SK-N-DZ (cell line): ENCODE measurements around the gene NXF1.
"Not testable (repeated sequence)": the region's sequence is repeated elsewhere in the genome, so short reads cannot be mapped to it uniquely, and the experiment has no call there.

ENCODE experiments used
- DNase-seq: peaks from one replicate; pipeline ENCODE4 v3.0.0-alpha.2; 2015; ENCODE audit warnings: low spot score

Gene NXF1

DNA sequence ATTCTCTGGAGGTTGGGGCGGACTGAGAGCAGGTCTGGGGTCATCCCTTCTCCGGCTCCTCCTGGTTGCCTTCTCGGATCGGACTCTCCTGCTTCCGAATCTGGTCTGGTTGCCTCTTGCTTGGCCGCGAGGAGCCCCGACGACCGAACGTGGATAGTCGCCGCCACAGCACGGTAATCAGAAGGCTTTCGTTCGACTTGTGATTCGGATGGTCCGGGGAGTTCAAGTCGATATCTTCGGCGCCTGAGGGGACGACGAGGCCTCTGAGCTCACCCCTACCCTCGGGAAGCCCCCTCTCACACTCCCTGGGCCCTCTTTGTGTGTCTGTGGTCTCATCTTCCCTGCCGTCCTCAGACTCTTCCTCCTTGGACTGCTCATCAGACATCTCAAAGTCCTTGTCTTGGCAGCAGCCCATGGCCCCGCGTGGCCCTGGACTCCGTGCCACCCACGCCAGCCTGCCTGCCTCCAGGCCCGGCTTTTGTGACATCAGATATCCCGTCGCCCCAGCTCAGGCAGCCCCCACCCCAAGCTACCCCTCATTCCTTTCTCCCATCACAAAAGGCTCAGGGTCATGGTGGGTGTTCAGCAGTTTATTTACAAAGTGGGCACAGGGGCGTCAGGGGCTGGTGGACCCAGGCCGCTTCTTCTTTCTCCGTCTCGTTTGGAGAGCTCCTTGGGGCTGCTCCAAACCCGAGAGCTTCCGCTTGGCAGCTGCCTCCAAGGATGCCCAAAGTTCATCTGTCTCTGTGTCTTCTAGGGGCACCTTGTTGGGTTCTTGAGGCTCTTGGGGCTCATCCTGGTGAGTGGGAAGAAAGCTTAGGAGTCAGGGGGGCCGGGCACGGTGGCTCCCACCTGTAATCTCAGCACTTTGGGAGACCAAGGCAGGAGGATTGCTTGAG lies 27.3 kb upstream of the NXF1 start, which contains the start of gene TEX54:
Gene TEX54 (minus strand): TSS at position 506 of the 899 bp plus-strand sequence.
- peak; percentile 14 for DNase-seq

DNA sequence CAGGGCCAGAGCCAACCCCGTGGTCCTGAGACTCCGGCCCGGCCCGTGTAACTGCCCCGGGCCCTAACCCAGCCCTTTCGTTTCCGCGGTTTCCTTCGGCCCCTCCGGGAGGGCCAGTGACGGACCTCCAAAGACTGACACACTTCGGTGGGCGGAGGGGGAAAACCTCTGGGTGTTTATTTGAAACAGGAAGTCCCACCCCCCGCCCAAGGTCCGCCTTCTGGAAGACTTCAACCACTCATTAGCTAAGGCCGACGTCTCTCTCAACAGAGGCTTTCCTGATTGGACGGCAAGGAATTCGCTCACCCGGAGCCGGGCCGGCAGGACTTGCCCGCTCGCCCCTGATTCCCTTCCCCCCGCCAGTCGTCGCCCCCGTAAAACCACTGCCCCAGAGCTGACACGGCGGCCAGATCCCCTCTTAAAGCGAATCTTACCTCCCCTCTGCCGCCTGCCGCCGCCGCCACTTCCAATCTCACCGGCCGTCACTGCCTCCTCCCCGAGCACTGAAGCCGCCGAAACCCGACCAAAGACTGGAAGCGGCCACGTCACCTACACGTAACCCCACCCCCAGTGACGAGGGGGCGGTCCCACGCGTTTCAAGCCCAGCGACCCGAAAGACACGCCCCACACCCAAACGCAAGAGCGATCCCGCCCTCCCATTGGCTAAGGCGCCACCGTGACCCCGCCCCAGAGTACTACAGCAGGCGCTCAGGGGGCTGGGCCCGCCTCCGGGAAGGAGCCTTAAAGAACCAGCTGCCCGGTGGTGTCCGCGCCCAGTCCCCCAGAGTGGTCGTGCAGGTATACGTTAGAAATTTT lies 26.5 kb upstream of the NXF1 start, which contains the start of gene STX5:
Gene STX5 (minus strand): TSS at position 532 of the 816 bp plus-strand sequence. CDS start 808 bp downstream, outside the sequence.
- peak; percentile 98 for DNase-seq

DNA sequence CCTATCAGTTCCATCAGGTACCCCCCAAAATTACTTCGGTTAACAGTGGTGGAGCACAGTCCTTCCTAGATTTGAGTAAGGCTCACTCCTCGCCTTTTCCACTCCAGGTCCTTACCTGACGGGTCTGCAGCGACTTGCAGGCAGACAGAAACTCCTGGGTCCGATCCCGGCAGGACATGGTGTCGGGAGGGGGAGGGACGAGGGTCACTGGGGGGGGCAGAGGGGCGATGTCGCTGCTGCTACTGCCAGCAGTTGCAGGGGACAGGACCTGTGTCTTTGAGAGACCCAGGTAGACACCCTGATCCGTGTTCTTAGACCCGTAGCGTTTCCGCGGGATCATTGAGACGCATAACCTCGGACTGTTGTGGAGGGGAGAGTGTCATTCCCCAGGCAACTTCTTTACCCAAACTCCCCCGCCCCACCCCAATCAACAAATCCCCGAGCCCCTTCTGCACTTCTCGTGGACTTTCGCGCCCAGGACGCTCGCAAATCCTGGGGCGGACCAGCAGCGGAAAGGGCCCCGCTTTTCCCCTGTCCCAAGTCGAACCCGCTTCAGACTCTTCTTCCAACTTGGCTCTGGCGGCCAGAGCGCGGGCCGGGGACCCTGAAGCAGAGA lies 25.8 kb upstream of the NXF1 start:
- no peak for DNase-seq

DNA sequence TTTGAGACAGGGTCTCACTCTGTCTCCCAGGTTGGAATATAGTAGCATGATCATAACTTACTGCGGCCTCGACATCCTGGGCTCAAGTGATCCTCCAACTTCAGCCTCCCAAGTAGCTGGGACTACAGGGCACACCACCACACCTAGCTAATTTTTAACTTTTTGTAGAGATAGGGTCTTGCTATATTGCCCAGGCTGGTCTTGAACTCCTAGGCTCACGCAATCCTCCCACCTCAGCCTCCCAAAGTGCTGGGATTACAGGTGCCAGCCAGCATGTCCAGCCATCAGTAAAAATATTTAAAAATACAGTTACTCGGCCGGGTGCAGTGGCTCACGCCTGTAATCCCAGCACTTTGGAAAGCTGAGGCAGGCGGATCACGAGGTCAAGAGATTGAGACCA lies 22.9 kb upstream of the NXF1 start:
- DNase-seq = not testable (repeated sequence)

DNA sequence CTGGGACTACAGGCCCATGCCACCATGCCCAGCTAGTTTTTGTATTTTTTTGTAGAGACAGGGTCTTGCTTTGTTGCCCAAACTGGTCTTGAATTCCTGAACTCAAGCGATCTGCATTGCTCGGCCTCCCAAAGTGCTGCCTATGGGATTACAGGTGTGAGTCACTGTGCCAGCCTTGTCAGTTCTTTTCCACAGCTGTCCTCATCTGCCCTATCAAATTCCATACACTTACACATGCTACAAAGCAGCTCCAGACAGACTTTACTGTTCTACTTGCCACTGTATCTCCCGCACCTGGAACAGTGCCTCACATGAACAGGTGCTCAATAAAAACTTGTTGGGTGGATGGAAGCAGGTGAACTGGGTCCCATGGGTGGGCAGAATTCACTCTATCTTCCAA lies 18.4 kb upstream of the NXF1 start:
- DNase-seq = no peak

DNA sequence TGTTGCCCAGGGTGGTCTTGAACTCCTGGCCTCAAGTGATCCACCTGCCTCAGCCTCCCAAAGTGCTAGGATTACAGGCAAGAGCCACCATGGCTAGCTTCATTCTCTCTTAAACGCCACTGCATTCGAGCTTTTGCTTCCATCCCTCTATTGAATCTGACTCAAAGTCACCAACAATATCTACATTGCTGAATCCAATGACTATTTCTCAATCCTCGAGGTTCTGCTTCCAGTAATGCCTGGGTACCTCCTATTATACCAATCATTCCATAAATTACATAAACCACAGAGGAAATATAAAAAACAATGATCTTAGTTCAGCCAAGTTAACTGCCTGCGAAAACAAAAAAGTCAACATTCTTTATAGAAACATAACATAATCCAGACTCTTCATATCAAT lies 11.9 kb upstream of the NXF1 start:
- no peak for DNase-seq

DNA sequence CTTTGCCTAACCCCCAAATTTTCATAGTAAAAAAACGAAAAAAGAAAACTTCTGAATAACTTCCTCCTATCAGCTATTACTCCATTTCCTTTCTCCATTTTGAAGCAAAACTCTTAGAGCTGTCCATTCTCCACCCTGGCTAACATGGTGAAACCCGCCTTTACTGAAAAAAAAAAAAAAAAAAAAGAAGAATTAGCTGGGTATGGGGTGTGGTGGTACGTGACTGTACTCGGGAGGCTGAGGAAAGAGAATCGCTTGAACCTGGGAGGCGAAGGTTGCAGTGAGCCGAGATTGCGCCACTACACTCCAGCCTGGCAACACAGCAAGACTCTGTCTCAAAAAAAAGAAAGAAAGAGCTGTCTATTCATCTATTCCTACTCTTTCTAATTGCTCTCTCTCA lies 11.3 kb upstream of the NXF1 start:
- no peak for DNase-seq

DNA sequence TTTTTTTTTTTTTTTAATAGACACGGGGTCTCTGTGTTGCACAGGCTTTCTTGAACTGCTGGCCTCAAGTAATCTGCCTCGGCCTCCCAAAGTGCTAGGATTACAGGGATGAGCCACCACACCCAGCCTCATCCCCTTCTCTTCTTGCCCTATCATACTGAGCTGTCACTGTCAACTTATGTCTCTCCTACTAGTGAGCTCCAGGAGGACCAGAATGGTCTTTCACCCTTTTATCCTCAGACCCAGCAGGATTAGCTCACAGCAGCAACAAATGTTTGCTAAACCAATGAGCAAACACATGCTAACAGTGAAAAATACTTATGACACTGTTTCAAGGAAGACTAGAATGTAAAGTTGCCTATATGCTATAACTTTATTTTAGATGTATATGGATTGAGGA lies 6.4 kb upstream of the NXF1 start:
- DNase-seq = no peak

DNA sequence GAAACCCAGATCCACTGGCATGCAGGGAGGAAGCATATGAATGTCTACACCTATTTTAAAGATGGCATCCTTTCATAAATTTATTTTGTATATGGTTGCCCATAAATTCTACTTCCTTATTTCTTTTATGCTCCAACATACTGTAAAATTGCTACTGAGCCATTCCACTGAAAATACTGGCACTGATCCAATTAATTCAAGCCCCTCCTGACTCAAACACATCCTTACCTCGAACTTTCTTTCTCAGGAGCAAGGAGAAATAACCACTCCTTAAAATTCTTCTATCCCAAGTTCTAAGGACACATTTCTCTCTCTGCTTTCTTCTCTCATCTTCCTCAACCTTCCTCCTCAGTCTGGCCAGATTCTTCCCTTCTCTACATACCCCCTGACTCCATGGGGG lies 5.5 kb upstream of the NXF1 start:
- no peak for DNase-seq

DNA sequence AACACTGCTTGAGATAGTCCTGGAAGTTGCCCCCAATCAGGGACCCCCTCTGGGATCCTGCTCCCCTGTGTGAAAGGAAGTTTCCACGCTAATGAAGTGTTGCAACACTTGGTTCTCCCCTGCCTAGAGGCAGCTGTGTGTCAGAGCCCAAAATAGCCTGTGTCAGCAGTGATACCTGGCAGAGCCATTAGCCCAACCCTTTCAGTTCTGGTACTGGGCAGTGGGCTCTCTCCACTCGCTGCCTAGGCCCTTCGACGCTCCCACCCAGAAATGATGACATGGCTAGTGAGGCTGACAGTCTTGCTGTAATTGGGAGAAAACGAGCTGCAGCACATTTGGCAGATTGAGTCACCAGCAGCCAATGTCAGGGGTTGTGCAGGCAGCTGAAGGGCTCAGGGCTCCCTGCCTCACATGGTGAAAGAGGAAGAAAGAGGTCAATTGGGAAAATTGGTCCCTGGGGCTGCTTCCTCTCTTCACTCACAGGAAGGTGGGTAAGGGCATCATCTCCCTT lies 1.4 kb upstream of the NXF1 start:
- no peak for DNase-seq

DNA sequence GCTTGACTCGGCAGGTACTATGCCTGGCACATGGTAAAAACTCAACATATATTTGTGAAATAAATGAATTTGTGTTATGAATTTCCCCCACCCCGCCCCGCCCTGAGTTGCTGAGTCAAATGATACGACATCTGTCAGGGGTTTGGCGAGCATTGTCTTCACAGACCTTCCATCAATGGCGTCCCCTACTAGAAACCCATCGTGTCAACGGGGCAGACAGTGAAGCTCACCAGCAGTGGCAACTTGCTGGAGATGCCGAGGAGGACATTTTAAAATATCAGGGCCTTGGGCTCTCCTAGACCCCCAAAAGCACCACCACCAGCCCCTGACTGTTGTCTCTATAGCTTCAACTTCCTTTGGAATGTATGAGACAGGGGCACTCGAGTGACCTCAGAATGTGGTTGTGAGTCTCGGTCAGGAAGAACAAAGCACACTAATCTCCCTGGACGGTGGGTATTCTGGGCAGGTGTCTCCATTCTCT lies 761 bp upstream of the NXF1 start:
- no peak for DNase-seq

DNA sequence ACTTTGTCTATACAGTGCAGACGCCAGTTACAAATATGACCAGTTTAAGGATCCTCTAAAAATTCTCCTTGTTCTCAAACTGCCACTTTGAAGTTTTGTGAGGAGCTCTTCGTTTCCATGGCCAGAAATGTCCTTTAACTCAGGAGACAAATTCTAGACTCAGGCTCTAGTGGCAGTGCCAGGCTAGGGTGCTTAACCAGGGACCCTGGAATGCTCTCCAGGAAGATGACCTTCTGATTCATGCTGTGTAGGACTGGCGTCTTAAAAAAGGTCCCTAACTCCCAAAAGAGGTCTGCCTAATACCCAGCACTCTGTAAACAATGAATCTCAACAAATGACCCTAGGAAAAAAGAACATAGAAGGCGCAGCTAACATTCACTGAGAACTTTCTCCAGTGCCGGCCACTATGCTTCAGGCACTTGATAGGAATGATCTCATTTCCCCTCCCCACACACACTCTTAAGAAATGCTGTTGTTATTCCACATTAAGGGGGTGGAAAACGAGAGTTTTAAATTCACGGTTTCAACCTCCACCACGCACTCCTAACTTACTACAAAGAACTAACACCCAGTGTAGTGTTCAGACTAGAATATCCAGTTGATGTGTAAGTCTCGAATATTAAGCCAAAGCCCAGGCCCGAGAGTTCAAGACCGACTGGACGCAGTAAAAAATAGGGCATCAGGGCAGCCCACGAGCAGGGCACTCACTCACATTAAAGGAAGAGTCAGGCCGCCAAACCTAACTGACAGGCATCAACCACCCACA lies 747 bp downstream of the NXF1 start:
- DNase-seq = no peak

DNA sequence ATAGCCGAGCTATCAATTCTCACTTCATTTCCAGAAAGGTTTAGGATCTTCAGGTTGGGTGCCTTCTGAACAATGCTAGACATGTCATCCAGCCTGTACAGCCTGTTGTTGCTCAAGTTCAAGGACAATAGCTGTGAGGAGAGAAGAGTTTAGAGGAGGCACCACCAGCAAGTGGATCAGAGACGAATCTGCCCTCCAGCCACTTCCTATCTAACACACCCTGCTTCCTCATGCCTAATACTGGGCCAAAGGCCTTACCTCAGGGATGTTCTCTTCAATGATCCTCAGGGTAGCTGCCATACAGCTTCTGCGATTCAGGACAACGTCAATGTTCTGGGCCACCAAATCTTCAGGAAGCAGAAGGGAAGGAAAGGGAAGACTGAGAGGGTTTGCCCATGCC lies 4.2 kb downstream of the NXF1 start:
- DNase-seq = no peak

DNA sequence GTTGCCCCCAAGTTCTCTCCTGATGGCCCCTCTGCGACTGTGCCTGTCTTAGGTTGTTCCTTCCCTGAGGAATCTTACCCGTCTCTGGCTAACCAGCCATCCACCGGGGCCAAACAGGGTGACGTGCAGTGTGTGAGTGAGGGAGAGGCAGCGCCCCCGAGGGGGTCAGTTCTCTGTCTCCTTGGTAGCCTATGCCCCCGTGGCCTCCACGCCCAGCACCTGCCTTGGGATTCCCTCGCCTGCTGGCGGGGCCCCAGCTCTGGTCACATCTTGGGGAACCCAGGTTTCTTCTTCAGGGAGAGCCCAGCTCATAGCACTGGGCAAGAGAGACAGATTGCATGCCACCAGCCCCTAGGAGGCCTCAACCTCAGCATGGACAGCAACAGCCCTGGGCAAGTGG lies 5.8 kb downstream of the NXF1 start:
- DNase-seq = no peak

DNA sequence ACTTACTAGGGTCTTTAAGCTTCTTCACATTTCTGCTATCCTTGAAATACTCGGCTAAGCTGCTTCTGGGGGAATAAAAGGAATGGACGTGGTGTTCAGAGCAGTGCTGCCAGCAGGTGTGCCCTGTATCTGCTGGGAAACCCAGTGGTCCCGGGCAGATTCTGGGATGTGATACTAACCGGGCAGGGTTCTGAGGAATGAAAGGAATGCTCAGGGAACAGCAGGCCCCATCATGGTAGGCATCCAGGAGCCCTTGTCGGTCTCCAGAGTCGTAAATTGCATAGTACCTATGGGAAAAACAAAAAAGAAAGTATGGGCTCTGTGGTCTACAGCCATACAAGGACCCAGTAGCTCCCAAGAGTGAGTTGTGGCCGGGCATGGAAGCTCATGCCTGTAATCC lies 9.0 kb downstream of the NXF1 start:
- no peak for DNase-seq

DNA sequence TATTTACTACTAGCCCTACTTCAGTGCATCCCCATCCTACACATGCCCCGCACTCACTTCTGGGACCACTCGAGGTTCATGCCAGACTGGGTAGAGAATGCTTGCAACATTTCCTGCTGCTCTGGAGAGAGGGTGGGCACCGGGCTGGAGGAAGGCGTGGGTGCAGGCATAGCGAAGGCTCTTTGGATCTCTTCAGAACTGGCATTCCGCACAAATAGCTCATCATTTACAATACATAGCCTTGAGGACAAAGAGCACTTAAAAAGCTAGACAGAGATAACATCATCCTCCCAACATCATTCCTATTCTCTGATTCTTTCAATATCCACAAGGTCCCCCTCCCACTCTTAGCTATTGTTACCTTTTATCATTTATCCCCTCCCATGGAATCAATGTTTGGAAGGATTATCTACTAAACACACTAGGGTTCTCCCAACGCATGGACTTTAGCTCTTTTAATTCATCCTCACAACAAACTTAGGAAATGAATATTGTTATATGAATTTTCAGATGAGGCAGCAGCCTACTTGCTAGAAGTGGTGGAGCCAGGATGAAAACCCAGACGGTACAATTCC lies 11.0 kb downstream of the NXF1 start:
- DNase-seq = no peak

DNA sequence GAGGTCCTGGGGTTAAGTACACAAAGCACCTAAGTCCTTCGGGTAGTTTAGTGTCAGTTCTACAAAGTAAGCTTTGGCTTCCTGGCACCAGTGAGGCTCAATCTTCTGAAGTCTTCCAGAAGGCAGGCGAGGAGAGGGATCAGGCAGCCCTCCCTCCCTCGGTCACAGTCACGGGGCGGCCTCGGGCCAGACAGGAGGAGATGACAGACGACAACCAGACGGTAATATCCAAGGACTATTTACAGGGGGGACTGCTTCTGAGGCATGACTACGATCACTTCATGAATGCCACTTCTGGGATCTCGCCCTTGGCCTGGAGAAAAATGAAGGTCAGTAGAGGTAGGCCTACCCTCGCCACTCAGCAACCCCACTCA lies 13.1 kb downstream of the NXF1 start:
- DNase-seq = peak; percentile 53

DNA sequence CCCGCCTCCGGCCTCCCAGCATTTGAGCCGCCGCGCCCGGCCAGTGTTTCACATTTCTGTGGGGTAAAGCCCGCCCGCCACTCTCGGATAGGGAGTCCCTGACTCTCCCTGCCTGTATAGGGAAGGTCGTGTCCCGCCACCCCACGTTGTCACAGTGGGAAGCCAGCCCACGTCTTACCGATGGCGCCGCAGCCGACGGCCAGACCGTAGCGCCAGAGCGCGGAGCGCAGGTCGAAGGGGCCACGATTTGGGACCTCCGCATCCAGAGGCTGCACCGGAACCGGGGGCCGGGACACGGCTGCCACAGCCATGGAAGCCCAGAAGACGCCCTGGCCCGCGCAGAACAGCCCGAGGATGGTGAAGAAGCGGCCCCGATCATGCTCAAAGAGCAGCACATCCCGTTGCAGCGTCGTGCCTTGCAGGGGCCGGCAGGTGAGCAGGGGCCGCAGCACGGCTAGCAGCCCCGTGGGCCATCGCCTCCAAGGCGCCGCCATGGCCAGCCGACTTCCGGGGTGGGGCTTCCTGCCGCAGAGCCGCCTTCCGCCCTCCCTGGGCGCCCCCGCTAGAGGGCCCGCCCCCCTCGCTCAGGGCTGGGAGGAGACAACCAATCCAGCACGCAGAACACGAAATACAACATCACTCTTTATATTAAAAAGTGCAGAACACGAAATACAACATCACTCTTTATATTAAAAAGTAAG lies 13.6 kb downstream of the NXF1 start, which contains the start of gene TMEM223:
Gene TMEM223 (minus strand): TSS at position 506 of the 701 bp plus-strand sequence. CDS start 12 bp downstream, at position 494.
- peak; percentile 81 for DNase-seq

DNA sequence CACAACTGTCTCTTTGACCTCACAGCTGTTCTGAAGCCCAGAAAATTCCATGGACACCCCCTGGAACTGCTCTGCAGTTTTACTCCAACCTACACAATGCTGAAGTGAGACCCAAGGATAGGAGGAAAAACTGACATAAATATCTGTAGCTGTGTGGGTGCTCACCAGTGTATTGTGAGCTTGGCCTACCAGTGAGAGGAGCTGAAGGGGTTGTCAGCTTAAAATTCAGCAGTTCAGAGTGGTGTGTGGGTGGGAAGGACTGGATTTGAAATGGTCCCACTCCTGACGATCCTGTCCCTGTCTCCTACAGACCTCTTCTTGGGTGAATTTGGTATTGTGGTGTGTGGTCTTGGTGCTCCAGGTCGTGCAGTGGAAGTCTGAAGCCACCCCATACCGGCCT lies 15.7 kb downstream of the NXF1 start:
- DNase-seq = no peak

DNA sequence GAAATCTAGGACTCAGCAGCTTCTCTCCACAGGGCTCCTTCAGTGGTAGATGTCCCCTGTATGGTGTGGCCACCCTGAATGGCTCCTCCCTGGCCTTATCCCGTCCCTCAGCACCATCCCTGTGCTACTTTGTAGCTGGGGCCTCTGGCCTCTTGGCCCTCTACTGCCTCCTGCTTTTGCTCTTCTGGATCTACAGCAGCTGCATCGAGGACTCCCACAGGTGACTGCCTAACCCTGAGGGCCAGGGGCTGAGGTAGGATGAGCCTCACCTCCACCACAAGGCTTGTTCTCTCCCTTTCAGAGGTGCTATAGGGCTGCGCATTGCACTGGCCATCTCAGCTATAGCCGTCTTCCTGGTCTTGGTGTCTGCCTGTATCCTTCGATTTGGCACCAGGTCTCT lies 16.2 kb downstream of the NXF1 start:
- no peak for DNase-seq
